Keratinocyte (primary cell): ENCODE results near the gene CSNK2A1. TPM values are rescaled to one million over a fixed set of nuclear protein-coding genes. Genes with fewer than 3 reads are reported as not detected.

ENCODE experiments used
- DNase-seq: peaks from one replicate; pipeline ENCODE4 v3.0.0-alpha.2; 2011; ENCODE audit warnings: low read depth, missing footprints, low spot score
- FAIRE-seq: peaks from 2 replicates; lab custom pipeline; 2011; peaks lifted over from hg19 to GRCh38; lab: Jason Lieb, UNC
- H2AFZ ChIP-seq: 2 replicates; pipeline ENCODE4 v1.6.0; 2012; ENCODE audit warnings: low read length, control low read depth, inconsistent platforms; ENCODE audit not compliant: control insufficient read depth
- H3K27ac ChIP-seq: 2 replicates; pipeline ENCODE4 v1.5.1; 2011; ENCODE audit warnings: low read length; ENCODE audit not compliant: control insufficient read depth, insufficient read depth
- H3K27me3 ChIP-seq: 3 replicates; pipeline ENCODE4 v1.6.0; 2011; ENCODE audit warnings: low read length; ENCODE audit not compliant: control insufficient read depth, insufficient read depth; ENCODE audit errors: extremely low read depth
- H3K36me3 ChIP-seq, 2 experiments: 2 replicates in 1 of 2; 3 replicates in 1 of 2; pipeline ENCODE4 v1.5.1; 2011; ENCODE audit warnings: low read length in 2 of 2, mild to moderate bottlenecking in 1 of 2; ENCODE audit not compliant: control insufficient read depth in 2 of 2, insufficient read depth in 2 of 2; ENCODE audit errors: extremely low read depth in 1 of 2
- H3K4me1 ChIP-seq: 3 replicates; pipeline ENCODE4 v1.5.1; 2011; ENCODE audit warnings: low read length; ENCODE audit not compliant: control insufficient read depth, insufficient read depth; ENCODE audit errors: extremely low read depth
- H3K4me2 ChIP-seq: 3 replicates; pipeline ENCODE4 v1.6.0; 2011; ENCODE audit warnings: low read depth, low read length; ENCODE audit not compliant: control insufficient read depth, insufficient read depth; ENCODE audit errors: extremely low read depth
- H3K4me3 ChIP-seq, 3 experiments: fragments of 200-600 bp in 1 of 3; sonication (generic) in 1 of 3; 2 replicates in 2 of 3; 3 replicates in 1 of 3; pipeline ENCODE4 v1.5.1; 2011 to 2016; ENCODE audit warnings: low read length in 3 of 3, mild to moderate bottlenecking in 3 of 3, control low read depth in 2 of 3, inconsistent platforms in 1 of 3, low read depth in 1 of 3, mixed read lengths in 1 of 3, mixed run types in 1 of 3, moderate library complexity in 1 of 3; ENCODE audit not compliant: control insufficient read depth in 2 of 3, insufficient read depth in 2 of 3; ENCODE audit errors: extremely low read depth in 1 of 3
- H3K79me2 ChIP-seq: 2 replicates; pipeline ENCODE4 v1.6.0; 2012; ENCODE audit warnings: low read length; ENCODE audit not compliant: control insufficient read depth, insufficient read depth
- H3K9ac ChIP-seq: 3 replicates; pipeline ENCODE4 v1.6.0; 2011; ENCODE audit warnings: low read length; ENCODE audit not compliant: control insufficient read depth, insufficient read depth; ENCODE audit errors: extremely low read depth
- H3K9me1 ChIP-seq: 3 replicates; pipeline ENCODE4 v1.6.0; 2011; ENCODE audit warnings: low read length; ENCODE audit not compliant: control insufficient read depth, insufficient read depth; ENCODE audit errors: extremely low read depth
- H3K9me3 ChIP-seq: 2 replicates; pipeline ENCODE4 v1.5.1; 2012; ENCODE audit warnings: low read depth, low read length; ENCODE audit not compliant: control insufficient read depth
- H4K20me1 ChIP-seq: 3 replicates; pipeline ENCODE4 v1.6.0; 2011; ENCODE audit warnings: low read length; ENCODE audit not compliant: control insufficient read depth, insufficient read depth; ENCODE audit errors: extremely low read depth
- EZH2 ChIP-seq: IDR thresholded peaks from one replicate; pipeline ENCODE4 v1.6.1; 2012; ENCODE audit warnings: inconsistent platforms, mild to moderate bottlenecking, low read length, moderate library complexity
- dilution Hi-C: fragments of 300-500 bp; cut with MboI; formaldehyde crosslinking; loops from one replicate; pipeline ENCODE4 v1.7.0; 2020; ENCODE audit warnings: low sequenced_read_pairs; ENCODE audit not compliant: extremely low pct_ligation_motif_present
- polyA plus RNA-seq, 5 experiments: library from polyadenylated mRNA; depleted of rRNA in 3 of 5; stranded (reverse) in 3 of 5; stranded (forward) in 1 of 5; unstranded in 1 of 5; fragments of >200 nt; gene quantifications; 1 replicate in 1 of 5; 2 replicates in 3 of 5; 3 replicates in 1 of 5; pipeline versions ENCODE4 v1.2.1 to v1.2.3, GENCODE V29; 2011 to 2012; ENCODE audit warnings: missing spikeins in 2 of 5, low read depth in 1 of 5, low replicate concordance in 1 of 5
- TF ChIP-seq, protein P1 (sequence below), 3 experiments: IDR thresholded peaks in 1 of 3; conservative IDR thresholded peaks in 1 of 3; optimal IDR thresholded peaks in 1 of 3; 2 replicates in 2 of 3; 3 replicates in 1 of 3; pipeline versions ENCODE3 to v1.5.1; 2011; ENCODE audit warnings: low read length in 3 of 3, mild to moderate bottlenecking in 3 of 3, moderate library complexity in 2 of 3, control low read depth in 1 of 3, inconsistent platforms in 1 of 3; ENCODE audit not compliant: insufficient read depth in 2 of 3; ENCODE audit errors: extremely low read depth in 1 of 3

CSNK2A1 gene
- polyA plus RNA-seq, 1 donor (not counting 4 experiments of a cell fraction or from before 2014, with no cell fraction given), result 122 TPM

DNA sequence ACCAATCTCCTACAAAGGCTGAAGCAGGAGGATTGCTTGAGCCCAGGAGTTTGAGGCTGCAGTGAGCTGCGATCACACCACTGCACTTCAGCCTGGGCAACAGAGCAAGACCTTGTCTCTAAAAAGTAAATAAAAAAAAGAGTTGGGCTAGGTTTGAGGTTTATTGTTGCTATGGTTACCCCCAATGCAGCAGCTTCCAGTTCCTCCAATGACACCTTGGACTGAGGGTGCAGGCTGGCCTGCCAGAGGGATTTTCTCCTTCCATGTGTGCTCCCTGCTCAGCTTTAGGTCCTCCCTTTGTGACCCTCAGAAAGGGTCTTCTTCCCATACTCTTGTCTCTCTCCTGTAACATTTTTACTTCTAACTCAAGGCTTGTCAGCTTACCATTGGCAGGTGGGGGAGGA, 70.7 kb downstream of the CSNK2A1 start:
- Histone ChIP-seq H3K9me1 (no peaks in the 10 kb centered on the region), H3K4me3 (no peak overlapping the region), H3K36me3 (peaks cover 3 to 11% of the 10 kb centered on the region in 2 experiments), H3K9me3 (no peaks in the 10 kb centered on the region), H3K4me1 (no peaks in the 10 kb centered on the region), H3K27ac (no peak overlapping the region), H3K9ac (no peak overlapping the region), H3K4me2 (no peak overlapping the region), H3K79me2 (no peaks in the 10 kb centered on the region), H3K27me3 (peaks cover 3% of the 10 kb centered on the region), H4K20me1 (no peaks in the 10 kb centered on the region), H2AFZ (no peak overlapping the region)
- FAIRE-seq (no peak), DNase-seq (no peak)
- no peak for TF ChIP-seq EZH2
- TF ChIP-seq, protein P1, sequence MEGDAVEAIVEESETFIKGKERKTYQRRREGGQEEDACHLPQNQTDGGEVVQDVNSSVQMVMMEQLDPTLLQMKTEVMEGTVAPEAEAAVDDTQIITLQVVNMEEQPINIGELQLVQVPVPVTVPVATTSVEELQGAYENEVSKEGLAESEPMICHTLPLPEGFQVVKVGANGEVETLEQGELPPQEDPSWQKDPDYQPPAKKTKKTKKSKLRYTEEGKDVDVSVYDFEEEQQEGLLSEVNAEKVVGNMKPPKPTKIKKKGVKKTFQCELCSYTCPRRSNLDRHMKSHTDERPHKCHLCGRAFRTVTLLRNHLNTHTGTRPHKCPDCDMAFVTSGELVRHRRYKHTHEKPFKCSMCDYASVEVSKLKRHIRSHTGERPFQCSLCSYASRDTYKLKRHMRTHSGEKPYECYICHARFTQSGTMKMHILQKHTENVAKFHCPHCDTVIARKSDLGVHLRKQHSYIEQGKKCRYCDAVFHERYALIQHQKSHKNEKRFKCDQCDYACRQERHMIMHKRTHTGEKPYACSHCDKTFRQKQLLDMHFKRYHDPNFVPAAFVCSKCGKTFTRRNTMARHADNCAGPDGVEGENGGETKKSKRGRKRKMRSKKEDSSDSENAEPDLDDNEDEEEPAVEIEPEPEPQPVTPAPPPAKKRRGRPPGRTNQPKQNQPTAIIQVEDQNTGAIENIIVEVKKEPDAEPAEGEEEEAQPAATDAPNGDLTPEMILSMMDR (optimal IDR thresholded peaks at IDR 0.05 in 1 of 3, IDR thresholded peaks at IDR 0.05 in 1 of 3, conservative IDR thresholded peaks at IDR 0.05 in 1 of 3; ENCODE audit: extremely low read depth in 1 of 3, insufficient read depth in 2 of 3, low read length in 3 of 3), result no peak
- dilution Hi-C loops, result no loop called here

DNA sequence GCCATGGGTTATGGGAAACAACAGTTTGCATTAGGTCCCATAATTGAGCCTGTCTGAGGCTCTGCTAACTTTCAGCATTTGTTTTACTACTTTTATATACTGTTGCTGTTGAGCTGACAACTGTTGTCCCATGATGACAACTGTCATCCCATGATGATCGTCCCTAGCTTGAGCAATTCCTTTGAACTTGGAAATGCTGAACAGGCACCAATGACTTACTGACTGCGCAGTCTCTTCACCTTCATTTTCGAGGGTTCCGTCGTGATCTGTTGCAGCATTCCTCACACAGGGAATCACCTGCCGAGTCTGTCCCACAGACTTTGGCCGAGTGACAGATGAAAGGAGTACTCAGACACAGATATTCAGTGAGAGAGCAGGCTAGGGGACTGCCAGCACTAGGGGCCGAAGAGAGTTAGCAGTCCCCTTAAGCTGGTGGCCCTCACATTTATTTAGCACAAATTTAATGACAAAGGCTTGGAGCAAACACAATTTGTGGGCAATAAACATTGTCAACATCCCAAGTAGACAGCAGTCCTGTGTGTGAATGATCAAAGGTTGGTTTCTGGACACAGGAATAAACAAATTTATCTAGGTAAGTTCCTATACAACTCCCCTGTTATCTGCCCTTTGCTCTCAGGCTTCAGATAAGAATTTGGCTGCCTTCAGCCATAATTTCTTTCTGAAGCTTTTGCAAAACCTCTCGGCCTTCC, 71.3 kb downstream of the CSNK2A1 start:
- no peak overlapping the region for H3K9ac ChIP-seq
- dilution Hi-C loops, result no loop called here
- no peak overlapping the region for H3K27ac ChIP-seq
- H3K4me2 ChIP-seq, result no peak overlapping the region
- no peak for TF ChIP-seq EZH2
- TF ChIP-seq, protein P1 (optimal IDR thresholded peaks at IDR 0.05 in 1 of 3, IDR thresholded peaks at IDR 0.05 in 1 of 3, conservative IDR thresholded peaks at IDR 0.05 in 1 of 3; ENCODE audit: extremely low read depth in 1 of 3, insufficient read depth in 2 of 3, low read length in 3 of 3), result no peak
- FAIRE-seq (no peak), DNase-seq (no peak)
- no peaks in the 10 kb centered on the region for H3K4me1 ChIP-seq
- peaks cover 3 to 7% of the 10 kb centered on the region in 2 experiments for H3K36me3 ChIP-seq
- no peaks in the 10 kb centered on the region for H3K9me3 ChIP-seq
- H4K20me1 ChIP-seq, result no peaks in the 10 kb centered on the region
- no peak overlapping the region for H2AFZ ChIP-seq
- H3K4me3 ChIP-seq, result no peak overlapping the region
- peaks cover 3% of the 10 kb centered on the region for H3K27me3 ChIP-seq
- H3K79me2 ChIP-seq, result no peaks in the 10 kb centered on the region
- H3K9me1 ChIP-seq, result no peaks in the 10 kb centered on the region
